22Rv1 (cell line): Measurements from ENCODE around the gene DAB1.

Experiments
- H3K27ac ChIP-seq: fragments of 450-650 bp; 2 replicates; pipeline ENCODE4 v1.5.1; 2017
- CTCF ChIP-seq: fragments of 450-650 bp; IDR thresholded peaks from 2 replicates; pipeline ENCODE4 v1.5.1; 2017; ENCODE audit warnings: mild to moderate bottlenecking
- ZFX ChIP-seq: fragments of 450-650 bp; IDR thresholded peaks from 2 replicates; pipeline ENCODE4 v1.6.1; 2017; ENCODE audit warnings: antibody characterized with exemption, borderline replicate concordance

Gene DAB1

GRCh38 chr1:57164584-57164983 is 259.3 kb downstream of the DAB1 start:
- no peak overlapping the region for H3K27ac ChIP-seq
- TF ChIP-seq CTCF = no peak
- no peak for TF ChIP-seq ZFX

GRCh38 chr1:57163789-57164188 is 260.1 kb downstream of the DAB1 start:
- peak overlapping the region; percentile 56 for H3K27ac ChIP-seq
- no peak for TF ChIP-seq ZFX
- TF ChIP-seq CTCF = no peak

GRCh38 chr1:57163325-57163724 is 260.5 kb downstream of the DAB1 start:
- TF ChIP-seq ZFX (no peak), CTCF (no peak)

GRCh38 chr1:57162607-57163261 is 261.1 kb downstream of the DAB1 start:
- peak overlapping the region; percentile 56 for H3K27ac ChIP-seq
- no peak for TF ChIP-seq ZFX
- no peak for TF ChIP-seq CTCF

More at GRCh38 chr1:57163325-57163724, 260.5 kb downstream of the DAB1 start:
- H3K27ac ChIP-seq = peak overlapping the region; percentile 56

GRCh38 chr1:57160594-57160993 is 263.3 kb downstream of the DAB1 start:
- TF ChIP-seq CTCF (no peak), ZFX (no peak)
- H3K27ac ChIP-seq = no peak overlapping the region

GRCh38 chr1:57158604-57158998 is 265.3 kb downstream of the DAB1 start:
- no peak for TF ChIP-seq ZFX
- TF ChIP-seq CTCF = no peak
- peak overlapping the region; percentile 56 for H3K27ac ChIP-seq

- TF ChIP-seq ZFX = no peak
- no peak for TF ChIP-seq CTCF
- H3K27ac ChIP-seq = peak overlapping the region; percentile 56
These were observed 265.8 kb downstream of the DAB1 start for GRCh38 chr1:57157818-57158603.
